ENCODE data around the gene SPATC1L. TPM values are rescaled to one million over a fixed set of nuclear protein-coding genes. Genes with fewer than 3 reads are reported as not detected.

SPATC1L gene
- total RNA-seq, 1 experiment from 2014 or later = 4.3 TPM

DNA sequence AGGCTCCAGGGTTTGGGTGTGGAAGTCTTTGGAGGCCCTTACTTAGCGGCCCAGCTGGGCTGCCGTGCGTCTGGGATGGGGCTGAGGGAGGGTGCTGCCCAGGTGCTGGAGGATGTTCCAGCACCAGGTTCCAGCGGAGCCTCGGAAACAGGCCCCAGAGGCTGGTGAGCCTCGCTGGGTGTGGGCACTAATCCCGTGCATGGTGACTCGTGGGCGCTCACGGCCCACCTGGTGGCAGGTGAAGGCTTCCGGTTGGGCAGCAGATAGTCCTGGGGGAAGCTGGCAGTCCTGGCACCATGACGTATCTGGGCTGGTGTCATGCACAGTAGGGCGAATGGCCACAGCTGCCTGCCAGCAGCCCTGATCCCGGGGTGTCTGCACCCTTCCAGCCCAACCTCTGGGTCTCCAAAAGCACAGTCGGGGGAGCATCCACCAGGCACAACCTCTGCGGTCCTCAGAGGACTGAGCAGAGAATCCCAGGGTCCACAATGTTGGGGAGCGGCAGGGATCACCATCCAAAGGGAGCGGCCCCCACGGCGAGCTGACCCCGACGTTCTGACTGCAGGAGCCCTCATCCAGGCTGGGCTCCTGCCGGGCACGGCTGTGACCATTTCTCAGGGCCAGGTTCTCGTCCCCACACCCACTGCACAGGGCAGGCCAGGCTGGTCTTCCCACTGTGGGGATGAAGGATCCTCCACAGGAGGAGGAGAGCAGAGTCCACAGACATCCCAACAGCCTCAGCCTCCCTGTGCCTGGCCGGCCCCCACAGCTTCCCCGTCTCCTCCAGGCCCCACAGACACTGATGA lies 54.2 kb downstream of the SPATC1L start:
- H3K36me3 ChIP-seq = peaks cover 55% of the 10 kb centered on the region
- H3K27ac ChIP-seq = no peak overlapping the region

DNA sequence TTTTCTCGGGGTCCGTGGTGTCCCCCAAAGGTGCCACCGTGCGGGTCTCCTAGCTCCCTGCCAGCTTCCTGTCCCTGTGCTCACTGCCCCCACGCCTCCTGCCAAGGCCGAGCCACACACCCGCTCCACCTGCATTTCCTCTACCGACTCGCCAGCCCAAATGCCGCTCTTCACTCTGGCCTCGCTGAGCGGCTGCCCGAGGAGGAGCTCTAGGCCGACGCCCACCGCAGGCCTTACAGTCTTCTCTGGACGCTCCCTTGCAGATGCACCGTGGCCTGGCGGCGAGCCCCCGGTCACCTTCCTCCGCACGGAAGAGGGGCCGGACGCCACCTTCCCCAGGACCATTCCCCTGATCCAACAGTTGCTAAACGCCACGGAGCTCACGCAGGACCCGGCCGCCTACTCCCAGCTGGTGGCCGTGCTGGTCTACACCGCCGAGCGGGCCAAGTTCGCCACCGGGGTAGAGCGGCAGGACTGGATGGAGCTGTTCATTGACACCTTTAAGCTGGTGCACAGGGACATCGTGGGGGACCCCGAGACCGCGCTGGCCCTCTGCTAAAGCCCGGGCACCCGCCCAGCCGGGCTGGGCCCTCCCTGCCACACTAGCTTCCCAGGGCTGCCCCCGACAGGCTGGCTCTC lies 55.2 kb downstream of the SPATC1L start:
- H3K4me3 ChIP-seq = no peak overlapping the region
- no peaks in the 10 kb centered on the region for H3K27me3 ChIP-seq (replicated peaks)
- no peak overlapping the region for H3K27ac ChIP-seq
- no peaks in the 10 kb centered on the region for H3K9me3 ChIP-seq (replicated peaks)
- peaks cover 65% of the 10 kb centered on the region for H3K36me3 ChIP-seq
- no peaks in the 10 kb centered on the region for H3K4me1 ChIP-seq (replicated peaks)
- no peak for DNase-seq (ENCODE audit: low read depth in 1 of 2, low spot score in 2 of 2)

More for the DNA sequence above, 54.2 kb downstream of the SPATC1L start:
- H3K9me3 ChIP-seq (replicated peaks) = no peaks in the 10 kb centered on the region
- H3K4me3 ChIP-seq = no peak overlapping the region
- DNase-seq (ENCODE audit: low read depth in 1 of 2, low spot score in 2 of 2) = no peak
- no peaks in the 10 kb centered on the region for H3K27me3 ChIP-seq (replicated peaks)
- no peaks in the 10 kb centered on the region for H3K4me1 ChIP-seq (replicated peaks)

DNA sequence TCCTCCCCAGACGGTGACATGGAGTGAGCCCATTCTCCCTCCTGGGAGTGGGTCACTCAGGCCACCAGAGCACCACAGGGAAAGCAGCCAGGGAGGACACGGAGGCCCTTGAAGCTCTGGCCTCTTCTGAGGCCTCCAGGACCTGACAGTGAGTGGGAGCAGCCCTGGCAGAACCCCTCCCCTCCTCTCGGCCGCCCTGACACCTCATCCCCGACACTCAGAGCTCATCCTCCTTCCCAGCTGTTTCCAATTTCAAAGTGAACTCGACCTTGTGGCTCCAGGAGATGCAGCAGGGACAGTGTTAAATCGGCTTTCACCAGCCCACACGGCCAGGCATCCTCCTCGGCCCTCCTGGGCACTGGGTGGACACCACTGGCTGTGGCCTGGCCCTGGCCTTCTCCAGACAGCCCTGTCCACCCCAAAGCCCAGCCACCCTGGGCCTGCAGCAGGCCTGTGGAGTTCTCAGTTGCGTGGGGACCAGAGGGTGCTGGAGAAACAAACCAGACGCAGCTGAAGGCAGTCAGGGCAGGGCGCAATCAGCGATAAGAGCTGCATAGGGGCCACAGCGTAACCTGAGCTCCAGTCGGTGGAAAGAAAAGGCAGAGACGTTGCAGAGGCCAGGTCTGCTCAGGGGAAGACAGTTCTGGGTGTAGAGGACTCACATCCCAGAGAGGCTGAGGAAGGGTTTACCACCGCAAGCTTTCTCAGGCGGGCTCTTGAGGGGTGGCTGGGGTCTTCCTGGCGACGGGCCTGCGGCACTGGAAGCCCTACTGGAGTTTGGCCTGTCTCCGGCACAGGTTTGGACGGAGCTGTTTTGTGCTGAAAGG lies 55.9 kb downstream of the SPATC1L start:
- Histone ChIP-seq H3K27me3 (replicated peaks) (no peaks in the 10 kb centered on the region), H3K9me3 (replicated peaks) (no peaks in the 10 kb centered on the region), H3K4me1 (replicated peaks) (no peaks in the 10 kb centered on the region), H3K27ac (no peak overlapping the region), H3K36me3 (peaks cover 67% of the 10 kb centered on the region), H3K4me3 (no peak overlapping the region)
- no peak for DNase-seq (ENCODE audit: low read depth in 1 of 2, low spot score in 2 of 2)

DNA sequence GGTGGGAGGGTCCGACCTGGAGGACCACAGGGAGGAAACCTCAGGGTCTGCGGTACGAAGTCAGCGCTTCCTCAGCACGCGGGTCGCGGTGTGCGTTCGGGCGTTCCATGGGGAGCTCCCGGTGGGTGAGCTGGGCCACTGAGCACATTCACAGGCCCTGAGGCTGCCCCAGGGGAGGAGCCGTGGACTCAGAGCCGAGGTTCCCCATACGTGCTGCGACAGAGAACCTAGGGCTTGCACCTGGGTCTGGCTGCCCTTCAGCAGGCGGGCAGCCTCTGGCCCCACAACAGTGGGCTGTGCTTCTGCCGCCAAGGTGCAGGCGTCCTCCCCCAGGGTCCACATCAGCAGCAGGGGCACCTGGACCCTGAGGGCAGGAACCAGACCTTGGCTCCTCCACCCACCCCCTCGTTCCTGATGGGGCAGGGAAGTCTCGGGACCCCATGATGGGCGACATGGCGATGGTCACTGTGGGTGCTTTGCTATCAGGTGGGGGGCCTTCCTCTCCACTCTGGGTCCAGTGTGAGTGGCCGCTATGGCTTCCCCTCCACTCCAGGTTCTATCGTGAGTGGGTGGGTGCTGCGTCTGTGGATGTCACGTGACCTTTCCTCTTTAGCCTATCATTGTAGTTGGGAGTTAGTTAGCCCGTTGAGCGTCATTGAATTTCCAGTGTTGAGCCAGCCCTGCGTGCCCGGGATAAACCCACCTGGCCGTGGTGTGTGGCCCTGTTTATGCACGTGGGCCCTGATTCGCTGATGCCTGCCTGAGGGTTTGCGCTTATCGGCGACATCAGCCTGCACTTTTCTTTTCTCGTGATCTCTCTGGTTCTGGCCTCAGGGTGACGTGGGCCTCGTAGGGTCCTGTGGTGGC lies 56.8 kb downstream of the SPATC1L start:
- Histone ChIP-seq H3K27me3 (replicated peaks) (no peaks in the 10 kb centered on the region), H3K4me3 (no peak overlapping the region), H3K27ac (no peak overlapping the region), H3K9me3 (replicated peaks) (no peaks in the 10 kb centered on the region), H3K4me1 (replicated peaks) (peaks cover 1% of the 10 kb centered on the region; the same call in 1 of the 2 replicates), H3K36me3 (peaks cover 71% of the 10 kb centered on the region)
- no peak for DNase-seq (ENCODE audit: low read depth in 1 of 2, low spot score in 2 of 2)

DNA sequence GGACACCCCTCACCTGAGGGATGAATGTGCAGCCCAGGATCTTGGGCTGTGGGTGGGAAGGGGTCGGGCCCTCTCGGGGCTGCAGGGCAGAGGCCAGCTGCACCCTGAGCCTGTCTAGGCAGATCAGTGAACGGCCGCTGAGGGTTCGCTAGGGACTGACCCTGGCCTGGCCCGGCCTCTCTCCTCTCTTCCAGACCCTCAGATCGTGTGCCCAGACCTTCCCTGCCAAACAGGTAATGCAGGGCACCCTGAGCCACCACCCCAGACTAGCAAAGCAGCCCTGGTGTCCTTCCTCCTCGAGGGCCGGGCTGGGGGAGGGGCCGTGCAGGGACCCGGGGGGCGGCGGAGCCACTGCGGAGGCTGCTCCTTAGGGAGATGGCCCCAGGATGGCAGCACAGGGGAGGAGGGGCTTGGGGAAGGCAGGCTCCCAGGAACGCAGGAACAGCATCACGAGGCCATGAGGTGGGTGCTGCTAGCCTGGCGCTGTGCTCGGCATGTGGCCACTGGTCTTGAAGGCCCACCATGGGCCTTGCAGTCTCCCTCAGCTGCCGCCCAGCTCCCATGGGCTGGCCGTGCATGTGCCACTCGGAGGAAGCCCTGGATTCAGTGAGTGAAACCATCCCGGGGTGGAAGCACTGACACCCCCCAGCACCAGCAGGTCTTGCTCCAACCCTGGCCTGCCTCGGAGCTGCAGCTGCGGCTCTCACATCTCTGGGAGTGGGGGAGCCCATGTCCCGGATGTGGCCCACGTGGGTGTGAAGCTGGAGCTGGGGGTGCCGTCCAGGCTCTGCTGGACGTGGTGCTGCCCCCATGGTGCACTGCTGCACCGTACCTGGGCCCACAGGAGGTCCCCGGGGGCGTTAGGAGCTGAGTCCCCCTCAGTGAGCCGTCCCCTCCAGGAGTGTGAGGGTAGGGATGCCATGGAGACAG lies 57.7 kb downstream of the SPATC1L start:
- peak in 1 of 2 experiments; percentile 42 for DNase-seq (ENCODE audit: low read depth in 1 of 2, low spot score in 2 of 2)
- Histone ChIP-seq H3K27ac (no peak overlapping the region), H3K9me3 (replicated peaks) (no peaks in the 10 kb centered on the region), H3K36me3 (peaks cover 76% of the 10 kb centered on the region), H3K4me3 (no peak overlapping the region), H3K4me1 (replicated peaks) (peaks cover 6% of the 10 kb centered on the region), H3K27me3 (replicated peaks) (no peaks in the 10 kb centered on the region)

DNA sequence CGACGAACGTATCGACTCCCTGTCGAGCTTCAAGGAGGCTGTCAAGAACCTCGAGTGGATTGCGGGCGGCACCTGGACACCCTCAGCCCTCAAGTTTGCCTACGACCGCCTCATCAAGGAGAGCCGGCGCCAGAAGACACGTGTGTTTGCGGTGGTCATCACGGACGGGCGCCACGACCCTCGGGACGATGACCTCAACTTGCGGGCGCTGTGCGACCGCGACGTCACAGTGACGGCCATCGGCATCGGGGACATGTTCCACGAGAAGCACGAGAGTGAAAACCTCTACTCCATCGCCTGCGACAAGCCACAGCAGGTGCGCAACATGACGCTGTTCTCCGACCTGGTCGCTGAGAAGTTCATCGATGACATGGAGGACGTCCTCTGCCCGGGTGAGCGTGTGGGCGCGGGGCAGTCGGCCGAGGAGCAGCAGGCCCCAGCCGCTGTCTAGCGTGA lies 58.4 kb downstream of the SPATC1L start:
- Histone ChIP-seq H3K36me3 (peaks cover 83% of the 10 kb centered on the region), H3K27ac (no peak overlapping the region), H3K4me3 (no peak overlapping the region), H3K9me3 (replicated peaks) (no peaks in the 10 kb centered on the region), H3K4me1 (replicated peaks) (peaks cover 10% of the 10 kb centered on the region), H3K27me3 (replicated peaks) (no peaks in the 10 kb centered on the region)
- peak in 1 of 2 experiments; percentile 40 for DNase-seq (ENCODE audit: low read depth in 1 of 2, low spot score in 2 of 2)

DNA sequence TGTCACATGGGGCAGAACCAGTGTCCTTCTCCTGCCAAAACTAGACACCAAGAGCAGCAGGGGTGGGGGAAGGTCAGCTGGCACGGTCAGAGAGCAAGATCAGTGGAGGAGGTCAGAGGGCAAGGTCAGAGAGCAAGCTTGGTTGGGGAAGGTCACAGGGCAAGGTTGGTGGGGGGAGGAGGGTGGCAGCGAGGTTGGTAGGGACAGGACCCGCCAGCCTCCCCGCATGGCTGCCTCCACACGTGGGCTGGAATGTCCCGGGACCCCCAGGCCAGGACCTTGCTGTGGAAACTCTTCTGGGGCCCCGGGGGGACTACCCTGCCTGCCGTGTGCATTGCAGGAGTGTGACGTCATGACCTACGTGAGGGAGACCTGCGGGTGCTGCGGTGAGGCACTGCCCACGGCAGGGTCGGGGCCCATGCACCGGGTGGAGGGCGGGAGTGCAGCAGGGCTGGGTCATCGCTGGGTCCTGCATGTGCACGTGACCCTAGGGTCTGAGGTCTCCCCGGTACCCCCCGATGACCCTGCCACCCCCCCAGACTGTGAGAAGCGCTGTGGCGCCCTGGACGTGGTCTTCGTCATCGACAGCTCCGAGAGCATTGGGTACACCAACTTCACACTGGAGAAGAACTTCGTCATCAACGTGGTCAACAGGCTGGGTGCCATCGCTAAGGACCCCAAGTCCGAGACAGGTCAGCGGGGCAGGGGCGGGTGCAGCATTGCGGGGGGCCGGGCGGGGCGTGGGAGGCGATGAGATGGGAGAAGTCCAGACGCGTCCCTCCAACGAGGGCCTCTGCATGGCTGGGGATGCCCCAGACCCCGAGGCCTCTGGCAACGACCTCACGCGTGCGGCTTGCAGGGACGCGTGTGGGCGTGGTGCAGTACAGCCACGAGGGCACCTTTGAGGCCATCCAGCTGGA lies 59.1 kb downstream of the SPATC1L start:
- Histone ChIP-seq H3K4me3 (no peak overlapping the region), H3K36me3 (peaks cover 87% of the 10 kb centered on the region), H3K27ac (no peak overlapping the region), H3K27me3 (replicated peaks) (no peaks in the 10 kb centered on the region), H3K9me3 (replicated peaks) (no peaks in the 10 kb centered on the region), H3K4me1 (replicated peaks) (peaks cover 10% of the 10 kb centered on the region)
- DNase-seq (ENCODE audit: low read depth in 1 of 2, low spot score in 2 of 2) = peak in 1 of 2 experiments; percentile 42

DNA sequence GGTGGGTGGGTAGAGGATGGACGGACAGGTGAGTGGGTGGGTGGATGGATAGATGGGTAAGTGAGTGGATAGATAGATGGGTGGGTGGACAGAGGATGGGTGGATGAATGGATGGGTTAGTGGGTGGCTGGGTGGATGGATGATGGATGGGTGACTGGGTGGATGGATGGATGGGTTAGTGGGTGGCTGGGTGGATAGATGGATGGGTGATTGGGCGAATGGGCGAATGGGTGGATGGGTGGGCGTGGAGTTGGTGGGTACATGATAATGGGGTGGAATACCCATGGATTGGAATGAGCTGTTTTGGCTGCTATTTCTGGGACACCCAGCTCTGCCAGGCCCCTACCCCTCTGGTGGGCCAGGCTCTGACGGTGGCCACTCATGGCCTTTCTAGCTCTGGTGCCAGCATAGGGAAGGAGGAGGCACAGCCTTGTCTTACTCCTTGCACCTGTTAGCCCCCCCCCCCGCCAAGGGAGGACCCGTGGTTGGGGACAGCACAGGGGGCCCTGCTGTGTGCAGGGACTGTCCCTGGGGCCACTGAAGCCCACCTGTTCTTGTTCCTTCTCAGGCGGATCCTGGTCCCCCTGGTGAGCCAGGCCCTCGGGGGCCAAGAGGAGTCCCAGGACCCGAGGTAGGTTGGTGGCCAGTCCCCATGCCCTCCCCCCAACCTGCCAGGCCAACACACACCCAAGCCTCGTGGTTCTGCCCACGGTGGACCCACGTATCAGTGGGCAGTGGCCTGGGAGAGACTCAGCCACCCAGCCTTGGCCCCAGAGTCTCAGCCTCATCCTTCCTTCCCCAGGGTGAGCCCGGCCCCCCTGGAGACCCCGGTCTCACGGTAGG lies 60.0 kb downstream of the SPATC1L start:
- Histone ChIP-seq H3K4me3 (no peak overlapping the region), H3K36me3 (peaks cover 87% of the 10 kb centered on the region), H3K27me3 (replicated peaks) (no peaks in the 10 kb centered on the region), H3K27ac (no peak overlapping the region), H3K4me1 (replicated peaks) (peaks cover 10% of the 10 kb centered on the region), H3K9me3 (replicated peaks) (no peaks in the 10 kb centered on the region)
- peak in 1 of 2 experiments; percentile 37 for DNase-seq (ENCODE audit: low read depth in 1 of 2, low spot score in 2 of 2)

DNA sequence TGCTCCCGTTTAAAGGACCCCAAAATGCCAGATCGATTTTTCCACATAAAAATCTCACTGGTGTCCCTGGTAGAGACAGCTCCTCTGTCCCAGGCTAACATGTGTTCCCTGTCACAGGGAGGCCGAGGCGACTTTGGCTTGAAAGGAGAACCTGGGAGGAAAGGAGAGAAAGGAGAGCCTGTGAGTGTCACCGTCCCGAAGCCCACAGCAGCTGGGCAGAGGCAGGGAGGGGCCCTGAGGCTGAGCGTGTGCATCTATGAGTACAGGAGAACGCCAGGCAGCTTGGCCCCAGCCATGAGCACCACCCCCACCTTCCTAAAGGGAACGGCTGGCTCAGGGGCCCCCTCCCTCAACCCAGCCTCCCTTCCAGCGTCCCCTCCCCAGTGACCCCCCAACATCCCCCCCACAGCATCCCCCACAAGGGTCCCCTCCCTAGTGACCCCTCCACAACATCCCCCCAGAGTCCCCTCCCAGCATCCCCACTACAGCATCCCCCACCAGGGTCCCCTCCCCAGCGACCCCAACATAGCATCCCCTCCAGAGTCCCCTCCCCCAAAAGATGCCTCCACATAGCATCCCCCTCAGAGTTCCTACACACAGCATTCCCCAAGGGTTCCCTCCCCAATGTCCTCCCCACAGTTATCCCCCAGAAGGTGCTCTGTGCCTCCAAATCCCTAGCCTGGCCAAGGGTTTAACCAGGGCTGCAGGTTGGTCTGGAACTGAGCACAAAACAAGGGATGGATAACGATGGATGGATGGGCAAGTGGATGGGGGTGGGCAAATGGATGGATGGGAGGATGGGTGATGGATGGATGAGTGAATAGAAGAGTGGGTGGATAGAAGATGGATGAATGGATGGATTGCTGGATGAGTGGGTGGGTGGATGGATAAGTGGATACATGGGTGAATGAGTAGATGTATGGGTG lies 61.2 kb downstream of the SPATC1L start:
- no peak overlapping the region for H3K27ac ChIP-seq
- peaks cover 10% of the 10 kb centered on the region for H3K4me1 ChIP-seq (replicated peaks)
- no peaks in the 10 kb centered on the region for H3K27me3 ChIP-seq (replicated peaks)
- H3K4me3 ChIP-seq = no peak overlapping the region
- H3K36me3 ChIP-seq = peaks cover 87% of the 10 kb centered on the region
- no peaks in the 10 kb centered on the region for H3K9me3 ChIP-seq (replicated peaks)
- peak in 1 of 2 experiments; percentile 37 for DNase-seq (ENCODE audit: low read depth in 1 of 2, low spot score in 2 of 2)

DNA sequence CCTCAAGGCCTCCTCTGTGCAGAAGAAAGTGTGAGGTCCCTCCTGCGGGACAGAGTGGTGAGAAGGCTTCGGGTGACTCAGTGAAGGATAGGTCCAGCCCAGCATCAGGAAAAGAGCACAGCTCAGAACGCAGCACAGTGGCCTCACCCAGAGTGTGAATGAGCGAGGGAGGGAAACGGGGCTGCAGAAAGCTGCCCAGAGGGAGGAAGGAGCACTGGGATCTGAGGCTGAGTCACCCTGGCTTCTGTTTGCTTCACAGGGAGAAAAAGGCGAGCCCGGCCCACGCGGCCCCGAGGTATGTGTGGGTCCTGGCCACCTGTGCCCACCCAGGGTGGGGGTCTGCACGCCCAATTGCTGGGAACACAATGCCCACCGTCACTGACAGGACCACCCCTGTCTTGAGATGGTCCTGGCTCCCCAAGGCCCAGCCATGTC lies 62.0 kb downstream of the SPATC1L start:
- no peaks in the 10 kb centered on the region for H3K9me3 ChIP-seq (replicated peaks)
- H3K27ac ChIP-seq = no peak overlapping the region
- no peaks in the 10 kb centered on the region for H3K27me3 ChIP-seq (replicated peaks)
- H3K36me3 ChIP-seq = peaks cover 87% of the 10 kb centered on the region
- H3K4me3 ChIP-seq = no peak overlapping the region
- peaks cover 10% of the 10 kb centered on the region for H3K4me1 ChIP-seq (replicated peaks)
- peak in 1 of 2 experiments; percentile 61 for DNase-seq (ENCODE audit: low read depth in 1 of 2, low spot score in 2 of 2)

All from SJSA1 (cell line).